Measurements from ENCODE around the gene LY6G6F.

DNA sequence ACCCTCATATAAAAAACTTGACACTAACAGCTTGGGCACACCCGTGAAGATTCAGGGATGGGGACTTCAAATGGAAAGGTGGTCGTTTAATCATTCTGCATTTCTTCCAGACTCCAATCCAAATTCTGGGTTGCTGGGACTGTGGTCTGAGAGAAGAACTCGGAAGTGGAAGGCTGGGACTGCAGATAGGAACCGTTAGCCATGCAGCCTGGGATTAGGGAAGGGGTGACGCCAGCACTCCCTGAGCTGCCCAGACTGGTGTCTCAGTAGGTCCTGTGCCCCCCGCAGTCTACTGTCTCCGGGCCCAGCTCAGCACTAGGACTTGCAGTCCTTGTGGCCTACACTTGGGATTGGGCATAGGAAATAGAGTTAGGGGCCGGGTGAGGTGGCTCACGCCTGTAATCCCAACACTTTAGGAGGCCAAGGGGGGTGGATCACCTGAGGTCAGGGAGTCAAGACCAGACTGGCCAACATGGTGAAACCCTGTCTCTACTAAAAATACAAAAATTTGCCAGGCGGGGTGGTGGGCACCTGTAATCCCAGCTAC, 30.2 kb downstream of the LY6G6F start:
- TF ChIP-seq, protein P1, sequence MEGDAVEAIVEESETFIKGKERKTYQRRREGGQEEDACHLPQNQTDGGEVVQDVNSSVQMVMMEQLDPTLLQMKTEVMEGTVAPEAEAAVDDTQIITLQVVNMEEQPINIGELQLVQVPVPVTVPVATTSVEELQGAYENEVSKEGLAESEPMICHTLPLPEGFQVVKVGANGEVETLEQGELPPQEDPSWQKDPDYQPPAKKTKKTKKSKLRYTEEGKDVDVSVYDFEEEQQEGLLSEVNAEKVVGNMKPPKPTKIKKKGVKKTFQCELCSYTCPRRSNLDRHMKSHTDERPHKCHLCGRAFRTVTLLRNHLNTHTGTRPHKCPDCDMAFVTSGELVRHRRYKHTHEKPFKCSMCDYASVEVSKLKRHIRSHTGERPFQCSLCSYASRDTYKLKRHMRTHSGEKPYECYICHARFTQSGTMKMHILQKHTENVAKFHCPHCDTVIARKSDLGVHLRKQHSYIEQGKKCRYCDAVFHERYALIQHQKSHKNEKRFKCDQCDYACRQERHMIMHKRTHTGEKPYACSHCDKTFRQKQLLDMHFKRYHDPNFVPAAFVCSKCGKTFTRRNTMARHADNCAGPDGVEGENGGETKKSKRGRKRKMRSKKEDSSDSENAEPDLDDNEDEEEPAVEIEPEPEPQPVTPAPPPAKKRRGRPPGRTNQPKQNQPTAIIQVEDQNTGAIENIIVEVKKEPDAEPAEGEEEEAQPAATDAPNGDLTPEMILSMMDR (IDR thresholded peaks at IDR 0.05; ENCODE audit: extremely low read depth in 1 of 2, insufficient read depth in 1 of 2, low read depth in 1 of 2, low read length in 2 of 2) = no peak
- TF ChIP-seq MYC (IDR thresholded peaks at IDR 0.05; ENCODE audit: low read depth, low read length) (no peak), POLR2A (IDR thresholded peaks at IDR 0.05; ENCODE audit: low read depth, low read length) (no peak), EZH2 (IDR thresholded peaks at IDR 0.05; ENCODE audit: borderline replicate concordance, low read depth, low read length, severe bottlenecking) (no peak), JUN (IDR thresholded peaks at IDR 0.05; ENCODE audit: borderline replicate concordance, insufficient read depth, insufficient read length, low read depth) (no peak), POLR2AphosphoS5 (IDR thresholded peaks at IDR 0.05; ENCODE audit: insufficient read depth, low read depth, low read length) (no peak)
- TF ChIP-seq, protein P2, sequence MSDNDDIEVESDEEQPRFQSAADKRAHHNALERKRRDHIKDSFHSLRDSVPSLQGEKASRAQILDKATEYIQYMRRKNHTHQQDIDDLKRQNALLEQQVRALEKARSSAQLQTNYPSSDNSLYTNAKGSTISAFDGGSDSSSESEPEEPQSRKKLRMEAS (IDR thresholded peaks at IDR 0.05; ENCODE audit: insufficient read depth, insufficient read length) = no peak

Data from endothelial cell of umbilical vein (primary cell).